Adrenal gland (tissue), 5 donors: Measurements from ENCODE around the gene TXN.

Experiments used
- CTCF ChIP-seq, 6 experiments: fragments of 450-650 bp in 4 of 6; fragments of 200-600 bp in 2 of 6; sonication (generic) in 1 of 6; IDR thresholded peaks; 1 replicate in 5 of 6; 2 replicates in 1 of 6; pipeline versions ENCODE4 v1.5.1 to v1.8.0; 2016 to 2021; ENCODE audit warnings: antibody characterized with exemption in 6 of 6, mild to moderate bottlenecking in 2 of 6, moderate library complexity in 1 of 6
- POLR2A ChIP-seq, 2 donors: fragments of 450-650 bp; IDR thresholded peaks; one replicate each; pipeline ENCODE4 v1.6.1; 2017; ENCODE audit warnings: antibody characterized with exemption in 2 of 2, mild to moderate bottlenecking in 2 of 2, moderate library complexity in 1 of 2
- donor health status: DM: no; HTN: no; CAD: no.

GRCh38 chr9:110293248-110293647 lies 36.9 kb upstream of the TXN start:
- no peak for TF ChIP-seq CTCF (IDR thresholded peaks at IDR 0.05)
- TF ChIP-seq POLR2A (IDR thresholded peaks at IDR 0.05): no peak
